Daoy (cell line): ENCODE data around the gene ITGAX. TPM values are rescaled to one million over a fixed set of nuclear protein-coding genes. Genes with fewer than 3 reads are reported as not detected.
A peak's percentile ranks its signal among the peaks of the same experiment; 100 is the strongest.

Experiments used
- DNase-seq: peaks from one replicate; pipeline ENCODE4 v3.0.0-alpha.2; 2015; ENCODE audit warnings: low read depth
- total RNA-seq: library from RNA; depleted of rRNA; stranded (reverse); fragments of >200 nt; shearing (Covaris generic); gene quantifications from 2 replicates; pipeline ENCODE4 v1.2.3, GENCODE V29; 2014

ITGAX gene
- total RNA-seq, 1 experiment from 2014 or later = 1.5 TPM

DNA sequence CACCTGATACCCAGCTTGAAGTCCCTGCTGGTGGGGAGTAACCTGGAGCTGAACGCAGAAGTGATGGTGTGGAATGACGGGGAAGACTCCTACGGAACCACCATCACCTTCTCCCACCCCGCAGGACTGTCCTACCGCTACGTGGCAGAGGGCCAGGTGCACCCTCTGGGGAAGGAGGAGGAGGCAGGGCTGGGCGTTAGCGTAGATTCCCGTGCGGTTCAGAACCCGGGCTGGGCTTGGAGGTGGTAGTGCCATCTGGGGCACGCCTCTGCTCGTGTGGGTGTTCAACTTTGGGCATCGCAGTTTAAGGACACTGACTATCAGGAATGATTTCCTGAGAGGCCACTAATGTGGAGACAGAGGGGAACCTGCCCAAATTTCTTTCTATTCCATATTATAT is 18.3 kb downstream of the ITGAX start:
- DNase-seq = no peak

DNA sequence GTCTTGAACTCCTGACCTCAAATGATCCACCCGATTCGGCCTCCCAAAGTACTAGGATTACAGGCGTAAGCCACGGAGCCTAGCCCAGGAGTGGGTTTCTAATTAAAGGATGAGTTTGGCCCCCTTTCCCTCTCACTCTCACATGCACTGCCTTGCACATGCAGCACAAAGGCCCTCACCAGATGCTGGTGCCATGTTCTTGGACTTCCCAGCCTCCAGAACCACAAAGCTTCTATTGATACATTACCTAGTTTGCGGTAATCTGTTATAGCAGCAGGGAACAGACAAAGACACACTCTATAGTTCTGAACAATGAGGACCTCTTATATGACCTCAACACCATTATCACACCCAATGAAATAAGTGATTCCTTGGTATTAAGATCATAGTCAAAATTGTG is 20.3 kb downstream of the ITGAX start:
- no peak for DNase-seq

DNA sequence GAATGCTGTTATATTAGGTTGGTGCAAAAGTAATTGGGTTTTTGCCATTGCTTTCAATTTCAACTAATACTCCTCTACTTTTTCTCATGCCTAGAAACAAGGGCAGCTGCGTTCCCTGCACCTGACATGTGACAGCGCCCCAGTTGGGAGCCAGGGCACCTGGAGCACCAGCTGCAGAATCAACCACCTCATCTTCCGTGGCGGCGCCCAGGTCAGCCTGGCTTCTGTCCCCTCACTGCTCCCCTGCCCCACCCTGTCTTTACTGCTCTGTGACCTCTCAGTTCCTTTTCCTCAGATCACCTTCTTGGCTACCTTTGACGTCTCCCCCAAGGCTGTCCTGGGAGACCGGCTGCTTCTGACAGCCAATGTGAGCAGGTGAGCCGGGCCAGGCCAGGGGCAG is 21.7 kb downstream of the ITGAX start:
- no peak for DNase-seq

- no peak for DNase-seq
Measured at GRCh38 chr16:31377210-31377903, 22.4 kb downstream of the ITGAX start.

DNA sequence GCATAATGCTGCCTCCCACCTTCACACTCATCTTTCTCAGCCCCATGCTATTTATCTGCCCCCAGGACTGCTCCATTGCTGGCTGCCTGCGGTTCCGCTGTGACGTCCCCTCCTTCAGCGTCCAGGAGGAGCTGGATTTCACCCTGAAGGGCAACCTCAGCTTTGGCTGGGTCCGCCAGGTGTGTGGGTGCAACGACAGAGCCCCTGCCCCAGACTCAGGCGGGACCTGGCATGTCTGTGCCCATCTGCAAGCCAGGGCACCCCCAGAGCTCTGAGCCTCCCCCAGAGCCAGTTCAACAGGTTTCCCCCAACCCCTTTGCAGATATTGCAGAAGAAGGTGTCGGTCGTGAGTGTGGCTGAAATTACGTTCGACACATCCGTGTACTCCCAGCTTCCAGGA is 25.2 kb downstream of the ITGAX start:
- no peak for DNase-seq

DNA sequence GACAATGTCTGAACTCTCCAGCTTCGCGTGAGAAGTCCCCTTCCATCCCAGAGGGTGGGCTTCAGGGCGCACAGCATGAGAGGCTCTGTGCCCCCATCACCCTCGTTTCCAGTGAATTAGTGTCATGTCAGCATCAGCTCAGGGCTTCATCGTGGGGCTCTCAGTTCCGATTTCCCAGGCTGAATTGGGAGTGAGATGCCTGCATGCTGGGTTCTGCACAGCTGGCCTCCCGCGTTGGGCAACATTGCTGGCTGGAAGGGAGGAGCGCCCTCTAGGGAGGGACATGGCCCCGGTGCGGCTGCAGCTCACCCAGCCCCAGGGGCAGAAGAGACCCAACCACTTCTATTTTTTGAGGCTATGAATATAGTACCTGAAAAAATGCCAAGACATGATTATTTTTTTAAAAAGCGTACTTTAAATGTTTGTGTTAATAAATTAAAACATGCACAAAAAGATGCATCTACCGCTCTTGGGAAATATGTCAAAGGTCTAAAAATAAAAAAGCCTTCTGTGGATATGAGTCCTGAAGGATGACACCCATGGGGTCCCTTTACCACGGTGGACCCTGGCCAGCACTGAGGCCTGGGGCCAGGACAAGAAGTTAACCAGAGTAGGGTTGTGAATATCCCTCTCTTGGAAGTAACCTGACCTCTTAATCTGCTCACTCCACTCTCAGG is 27.6 kb downstream of the ITGAX start:
- peak; percentile 71 for DNase-seq

GRCh38 chr16:31385680-31386079 is 30.7 kb downstream of the ITGAX start:
- DNase-seq = no peak

DNA sequence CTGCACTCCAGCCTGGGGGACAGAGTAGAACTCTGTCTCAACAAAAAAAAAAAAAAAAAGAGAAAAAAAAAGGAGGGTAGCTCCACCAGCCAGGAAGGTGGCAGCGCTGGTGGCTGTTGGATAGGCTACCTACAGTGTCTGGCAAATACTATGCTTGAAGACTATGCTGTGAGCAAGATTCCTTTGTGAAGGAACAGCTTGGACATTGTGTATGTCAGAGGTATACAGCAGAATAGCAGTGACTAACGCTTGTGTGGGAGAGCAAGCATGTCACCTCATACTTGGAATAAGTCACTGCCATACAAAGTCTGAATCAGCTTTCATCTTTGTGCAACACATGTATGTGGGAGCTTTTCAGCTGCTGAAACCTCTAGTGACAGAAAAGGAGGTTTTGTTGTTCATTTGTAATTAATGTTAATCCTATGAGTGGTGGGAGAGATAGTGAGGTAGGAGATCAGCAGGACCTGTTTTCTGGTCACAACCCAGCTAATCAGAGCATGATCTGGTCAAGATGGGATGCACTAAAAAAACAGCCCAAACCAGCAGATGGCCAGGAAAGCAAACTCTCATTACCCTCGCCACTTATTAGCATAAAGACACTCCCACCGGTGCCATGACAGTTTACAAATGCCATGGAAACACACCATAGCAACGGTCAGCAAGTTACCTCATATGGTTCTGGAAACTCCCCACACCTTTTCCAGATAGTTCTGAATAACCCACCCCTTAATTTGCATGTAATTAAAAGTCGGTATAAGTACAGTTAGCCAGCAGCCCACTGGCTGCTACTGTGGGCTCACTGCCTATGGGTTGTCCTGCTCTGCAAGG is 31.4 kb downstream of the ITGAX start:
- DNase-seq = peak; percentile 74

- DNase-seq = no peak
Measured at GRCh38 chr16:31388535-31388934, 33.6 kb downstream of the ITGAX start.

DNA sequence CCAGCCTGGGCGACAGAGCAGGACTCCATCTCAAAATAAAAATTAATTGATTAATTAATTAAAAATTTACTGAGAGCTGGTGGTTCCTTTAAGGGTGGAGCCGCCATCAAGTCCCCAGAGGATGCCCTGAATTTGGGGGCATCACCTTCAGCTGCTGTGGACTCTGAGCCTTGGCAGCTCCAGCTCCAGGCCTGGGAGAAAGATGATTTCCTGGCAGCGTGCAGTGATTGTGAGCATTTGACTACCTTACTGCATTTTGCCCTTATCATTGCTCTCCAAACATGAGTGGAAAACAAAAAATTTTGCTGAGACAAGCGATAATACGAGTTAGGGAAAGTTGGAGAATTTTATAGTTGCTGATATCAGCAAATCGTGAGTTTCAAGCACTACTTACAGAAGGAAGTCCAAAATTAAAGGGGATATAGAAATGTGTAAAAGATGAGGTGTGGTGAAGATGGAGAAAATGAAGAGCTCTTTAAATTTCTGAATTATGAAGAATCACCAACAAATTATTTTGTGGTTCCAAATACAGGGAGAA is 35.6 kb downstream of the ITGAX start:
- no peak for DNase-seq

GRCh38 chr16:31393056-31393455 is 38.1 kb downstream of the ITGAX start, which contains the start of gene ITGAD:
TSS of gene ITGAD (plus strand) at chr16:31393335. CDS start at chr16:31393361, 26 bp downstream.
- DNase-seq = peak; percentile 40

DNA sequence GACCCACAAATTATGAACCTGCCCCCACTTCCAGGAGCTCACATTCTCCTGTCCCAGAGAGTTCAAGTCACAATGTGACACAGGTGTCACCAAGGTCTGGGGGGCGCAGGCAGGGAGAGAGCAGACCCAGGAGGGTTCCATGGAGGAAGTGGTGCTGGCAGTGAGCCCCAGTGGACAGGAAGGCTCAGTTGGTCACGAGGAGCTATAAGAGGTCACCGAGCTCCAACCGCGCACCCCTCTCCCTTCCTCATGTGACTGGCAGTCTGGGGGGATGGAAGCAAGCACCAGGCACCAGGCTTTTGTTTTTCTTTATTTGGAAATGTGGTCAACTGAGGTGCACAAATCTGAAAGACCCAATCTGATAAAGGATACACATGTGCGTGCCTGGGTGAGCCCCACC is 40.7 kb downstream of the ITGAX start:
- DNase-seq = no peak

- DNase-seq = no peak
Measured at GRCh38 chr16:31397096-31397660, 42.2 kb downstream of the ITGAX start.

DNA sequence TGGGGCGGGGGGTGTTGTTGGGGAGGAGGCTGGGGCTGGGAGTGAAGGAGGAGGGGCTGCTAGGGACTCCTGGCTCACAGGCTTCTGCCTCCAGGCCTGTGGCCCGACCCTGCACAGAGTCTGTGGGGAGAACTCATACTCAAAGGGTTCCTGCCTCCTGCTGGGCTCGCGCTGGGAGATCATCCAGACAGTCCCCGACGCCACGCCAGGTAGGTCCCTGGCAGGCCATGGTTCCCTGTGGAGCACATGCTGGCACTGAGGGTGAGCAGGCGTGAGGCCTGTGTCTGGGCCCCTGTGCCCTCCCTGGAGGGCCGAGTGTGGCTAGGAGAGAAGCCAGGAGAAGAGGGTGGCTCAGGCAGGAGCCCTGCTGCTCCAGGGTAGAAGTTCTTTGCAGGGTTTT is 42.7 kb downstream of the ITGAX start:
- no peak for DNase-seq

DNA sequence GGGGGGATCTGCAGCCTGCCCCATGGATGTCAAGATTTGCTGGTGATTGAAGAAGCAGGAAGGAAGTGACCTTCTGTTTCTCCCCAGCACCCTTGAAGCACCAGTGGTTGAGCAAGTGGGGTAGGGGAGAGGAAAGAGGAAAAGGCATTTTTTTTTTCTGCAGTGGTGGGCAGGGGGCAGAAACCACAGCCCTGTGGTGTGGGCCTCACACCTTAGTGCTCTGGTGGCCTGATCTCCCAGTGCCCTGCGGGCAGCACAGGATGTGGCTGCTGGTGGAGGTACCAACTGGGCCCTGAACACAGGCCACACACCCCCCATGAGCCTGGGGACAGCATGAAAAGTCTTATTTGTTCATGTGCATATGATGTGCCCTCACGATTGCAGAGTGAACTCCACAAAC is 45.2 kb downstream of the ITGAX start:
- DNase-seq = no peak

DNA sequence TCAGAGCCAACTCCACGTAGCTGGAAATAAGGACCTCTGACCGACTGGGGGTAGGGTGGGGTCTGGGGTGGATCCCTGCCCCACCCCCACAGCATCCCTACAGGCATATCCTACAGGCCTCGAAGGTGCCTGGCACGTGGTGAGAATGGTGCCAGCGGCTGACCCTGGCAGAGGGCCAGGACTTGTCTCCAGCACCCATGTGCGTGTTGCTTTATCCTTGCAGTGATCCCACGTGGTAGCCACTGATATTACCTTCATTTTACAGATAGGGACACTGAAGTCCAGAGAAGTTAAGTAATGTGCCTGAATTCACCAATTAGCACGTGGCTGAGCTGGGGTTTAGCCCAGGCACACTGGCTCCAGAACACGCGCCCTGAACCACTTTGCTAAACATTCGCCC is 46.5 kb downstream of the ITGAX start:
- no peak for DNase-seq

DNA sequence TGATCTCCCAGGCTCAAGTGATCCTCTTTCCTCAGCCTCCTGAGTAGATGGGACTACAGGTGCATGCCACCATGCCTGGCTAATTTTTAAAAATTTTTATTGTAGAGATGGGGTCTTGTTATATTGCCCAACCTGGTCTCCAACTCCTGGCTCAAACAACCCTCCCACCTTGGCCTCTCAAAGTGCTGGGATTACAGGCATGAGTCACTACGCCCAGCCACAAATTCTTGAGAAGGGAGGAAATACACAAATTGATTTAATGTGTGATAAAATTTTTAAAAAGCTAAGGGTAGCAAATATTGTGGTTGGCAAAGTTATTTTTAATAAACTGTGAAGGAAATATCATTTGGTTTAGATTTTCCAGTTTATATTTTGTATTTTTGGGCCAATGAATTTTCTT is 47.7 kb downstream of the ITGAX start:
- DNase-seq = peak; percentile 35

- DNase-seq = no peak
Measured at GRCh38 chr16:31403590-31404352, 48.8 kb downstream of the ITGAX start.

DNA sequence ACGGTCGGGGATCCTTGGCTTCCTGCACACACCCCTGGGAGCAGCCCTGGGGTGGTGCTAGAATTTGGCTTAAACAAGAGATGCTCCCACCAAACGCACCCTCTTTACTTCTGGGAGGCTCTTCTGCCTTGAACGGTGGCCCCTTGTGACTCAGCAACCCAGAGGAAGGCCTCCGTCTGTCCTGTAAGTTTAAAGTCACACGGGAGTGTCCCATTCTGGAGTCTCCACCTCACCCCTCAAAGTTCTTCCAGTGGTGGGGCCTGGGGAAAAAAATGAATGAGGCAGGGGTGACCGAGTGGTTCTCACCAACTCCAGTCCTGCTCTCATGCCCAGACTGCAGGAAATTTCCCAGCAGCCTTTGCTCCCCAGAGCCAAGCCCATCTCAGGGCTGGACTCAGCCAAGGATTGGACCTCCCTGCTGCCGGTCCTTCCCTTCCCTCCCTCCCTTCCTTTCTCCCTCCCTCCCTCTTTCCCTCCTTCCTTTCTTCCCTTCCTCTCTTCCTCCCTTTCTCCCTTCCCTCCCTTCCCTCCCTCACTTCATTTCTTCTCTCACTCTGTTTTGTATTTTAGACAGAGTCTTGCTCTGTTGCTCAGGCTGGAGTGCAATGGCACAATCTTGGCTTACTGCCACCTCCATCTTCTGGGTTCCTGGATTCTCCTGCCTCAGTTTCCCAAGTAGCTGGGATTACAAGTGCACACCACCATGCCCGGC is 49.5 kb downstream of the ITGAX start:
- peak; percentile 79 for DNase-seq

- no peak for DNase-seq
Measured at GRCh38 chr16:31407406-31407805, 52.4 kb downstream of the ITGAX start.

DNA sequence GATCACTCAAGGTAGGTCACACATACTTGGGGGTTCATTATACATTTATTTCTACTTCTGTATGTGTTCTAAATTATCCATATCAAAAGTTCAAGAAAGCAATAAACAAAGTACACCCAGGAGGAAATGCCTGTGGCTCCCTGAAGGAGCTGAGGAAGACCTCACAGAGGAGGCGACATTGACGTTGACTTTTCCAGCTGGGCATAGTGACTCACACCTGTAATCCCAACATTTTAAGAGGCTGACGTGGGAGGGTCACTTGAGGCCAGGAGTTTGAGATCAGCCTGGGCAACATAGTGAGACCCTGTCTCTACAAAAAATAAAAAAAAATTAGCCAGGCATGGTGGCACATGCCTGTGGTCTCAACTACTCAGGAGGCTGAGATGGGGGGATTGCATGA is 54.5 kb downstream of the ITGAX start:
- DNase-seq = peak; percentile 70
